Measurements from ENCODE around the gene RIOK1.
"Not testable (repeated sequence)": the region's sequence is repeated elsewhere in the genome, so short reads cannot be mapped to it uniquely, and the experiment has no call there.

GRCh38 chr6:7350591-7350990 lies 39.0 kb upstream of the RIOK1 start:
- TF ChIP-seq CTCF (IDR thresholded peaks at IDR 0.05 in 2 of 3, conservative IDR thresholded peaks at IDR 0.05 in 1 of 3; ENCODE audit: insufficient read depth in 2 of 3, low read depth in 1 of 3, low read length in 3 of 3); RAD51 (IDR thresholded peaks at IDR 0.05; ENCODE audit: borderline replicate concordance, low read depth); E2F1 (CRISPR knock-in tag; IDR thresholded peaks at IDR 0.05); FOXA3 (CRISPR knock-in tag; conservative IDR thresholded peaks at IDR 0.05 in 1 of 2, IDR thresholded peaks at IDR 0.05 in 1 of 2); RFX5 (IDR thresholded peaks at IDR 0.05; ENCODE audit: low read depth, low read length); EGR1 (conservative IDR thresholded peaks at IDR 0.05); MYNN (IDR thresholded peaks at IDR 0.05); MYNN (CRISPR knock-in tag; IDR thresholded peaks at IDR 0.05); CAMTA2 (CRISPR knock-in tag; conservative IDR thresholded peaks at IDR 0.05); CEBPB (tag; IDR thresholded peaks at IDR 0.05); ATF3 (IDR thresholded peaks at IDR 0.05); ATF3 (CRISPR knock-in tag; conservative IDR thresholded peaks at IDR 0.05); HNRNPH1 (optimal IDR thresholded peaks at IDR 0.05; ENCODE audit: low read depth, low read length); HNRNPUL1 (IDR thresholded peaks at IDR 0.05; ENCODE audit: low read length): not testable (repeated sequence)

All from K562 (cell line).